ENCODE results near the gene ZDHHC16.
"Not testable (repeated sequence)": the region's sequence is repeated elsewhere in the genome, so short reads cannot be mapped to it uniquely, and the experiment has no call there.

The ZDHHC16 gene

DNA sequence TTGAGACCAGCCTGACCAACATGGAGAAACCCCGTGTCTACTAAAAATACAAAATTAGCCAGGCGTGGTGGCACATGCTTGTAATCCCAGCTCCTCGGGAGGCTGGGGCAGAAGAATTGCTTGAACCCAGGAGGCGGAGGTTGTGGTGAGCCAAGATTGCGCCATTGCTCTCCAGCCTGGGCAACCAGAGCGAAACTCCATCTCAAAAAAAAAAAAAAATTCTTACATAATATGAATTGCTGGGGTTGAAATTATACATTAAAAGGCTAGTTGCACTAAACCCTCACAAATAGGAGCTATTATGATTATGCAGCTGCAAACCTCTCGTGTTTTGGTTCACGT is 22.2 kb upstream of the ZDHHC16 start:
- not testable (repeated sequence) for H3K27me3 Mint-ChIP-seq, DNase-seq, H3K9me3 Mint-ChIP-seq
- Mint-ChIP-seq H3K4me1 (ENCODE audit: low read depth) (peaks cover 64% of the 10 kb centered on the region), H3K36me3 (ENCODE audit: low read depth) (peaks cover 50% of the 10 kb centered on the region), H3K27ac (peak overlapping the region; percentile 99), H3K4me3 (peak overlapping the region; percentile 96)

DNA sequence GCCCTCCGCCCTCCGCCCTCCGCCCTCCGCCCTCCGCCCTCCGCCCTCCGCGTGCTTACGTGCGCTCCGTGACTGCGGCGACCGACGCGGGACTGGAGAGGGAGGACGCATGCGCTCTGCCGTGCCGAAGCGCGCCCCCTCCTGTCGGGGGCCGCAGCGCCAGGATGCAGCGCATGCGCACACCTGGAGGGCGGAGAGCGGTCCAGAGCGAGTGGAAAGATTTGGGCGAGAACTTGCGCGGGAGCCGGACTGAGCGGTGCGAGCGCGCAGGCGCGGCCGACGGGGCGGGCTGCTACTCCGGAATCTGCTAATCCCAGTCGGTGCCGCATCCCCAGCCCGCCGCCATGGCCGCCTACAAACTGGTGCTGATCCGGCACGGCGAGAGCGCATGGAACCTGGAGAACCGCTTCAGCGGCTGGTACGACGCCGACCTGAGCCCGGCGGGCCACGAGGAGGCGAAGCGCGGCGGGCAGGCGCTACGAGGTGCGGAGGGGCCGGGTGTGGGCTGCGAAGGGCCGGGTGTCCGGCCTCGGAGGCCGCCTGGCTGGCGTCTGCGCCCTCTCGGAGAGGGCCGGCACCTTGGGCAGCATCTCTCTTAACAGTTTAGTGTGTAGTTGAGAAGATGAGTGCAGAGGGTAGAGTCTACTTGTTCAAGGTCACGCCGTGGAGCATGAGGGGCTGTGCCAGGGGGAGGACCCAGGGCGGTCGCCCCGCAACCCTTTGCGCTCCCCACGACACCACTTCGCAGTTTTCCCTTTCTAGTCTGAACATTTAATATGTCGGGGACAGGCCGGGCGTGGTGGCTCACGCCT is 19.8 kb upstream of the ZDHHC16 start, which contains the start of gene PGAM1:
TSS of gene PGAM1 (plus strand) at position 228 of the 812 bp plus-strand sequence. CDS start at position 345, 117 bp downstream.
- Mint-ChIP-seq H3K4me3 (peak within 1 kb of the TSS; percentile 96), H3K9me3 (no peaks in the 10 kb centered on the region), H3K27me3 (no peaks in the 10 kb centered on the region), H3K27ac (peak within 1 kb of the TSS; percentile 99), H3K4me1 (ENCODE audit: low read depth) (peaks cover 59% of the 10 kb centered on the region), H3K36me3 (ENCODE audit: low read depth) (peaks cover 66% of the 10 kb centered on the region)
- DNase-seq: peak; percentile 97

DNA sequence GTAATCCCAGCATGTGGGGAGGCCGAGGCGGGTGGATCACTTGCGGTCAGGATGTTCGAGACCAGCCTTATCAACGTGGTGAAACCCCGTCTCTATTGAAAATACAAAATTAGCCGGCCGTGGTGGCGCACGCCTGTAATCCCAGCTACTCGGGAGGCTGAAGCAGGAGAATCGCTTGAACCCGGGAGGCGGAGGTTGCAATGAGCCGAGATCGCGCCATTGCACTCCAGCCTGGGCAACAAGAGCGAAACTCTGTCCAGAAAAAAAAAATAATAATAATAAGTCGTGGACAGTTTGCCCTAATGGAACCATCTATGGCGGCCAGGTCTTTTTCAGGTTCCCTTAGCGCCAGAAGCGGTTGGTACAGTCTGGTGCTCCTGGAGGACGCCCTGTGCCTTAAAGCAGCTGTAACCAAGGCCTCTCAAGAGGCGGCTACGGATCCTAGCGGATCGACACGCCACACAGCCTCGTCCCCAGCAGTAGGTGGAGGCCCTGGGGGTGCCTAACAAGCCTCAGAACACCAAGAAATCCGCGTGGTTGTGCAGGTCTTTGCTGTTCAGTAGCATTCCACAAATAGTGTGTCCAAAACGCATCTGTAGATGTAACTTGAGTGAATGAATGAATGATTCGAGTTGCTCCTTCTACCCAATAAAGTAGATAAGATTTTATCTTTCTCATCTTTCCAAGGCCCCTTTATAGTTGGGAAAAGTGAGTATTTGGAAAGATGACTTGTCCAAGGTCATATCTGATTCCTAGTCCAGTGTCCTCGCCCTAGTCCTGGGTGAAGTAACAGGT is 19.0 kb upstream of the ZDHHC16 start:
- peak; percentile 58 for DNase-seq
- no peaks in the 10 kb centered on the region for H3K27me3 Mint-ChIP-seq
- peak overlapping the region; percentile 96 for H3K4me3 Mint-ChIP-seq
- peak overlapping the region; percentile 99 for H3K27ac Mint-ChIP-seq
- peaks cover 58% of the 10 kb centered on the region for H3K4me1 Mint-ChIP-seq (ENCODE audit: low read depth)
- H3K36me3 Mint-ChIP-seq (ENCODE audit: low read depth): peaks cover 70% of the 10 kb centered on the region
- H3K9me3 Mint-ChIP-seq: no peaks in the 10 kb centered on the region

DNA sequence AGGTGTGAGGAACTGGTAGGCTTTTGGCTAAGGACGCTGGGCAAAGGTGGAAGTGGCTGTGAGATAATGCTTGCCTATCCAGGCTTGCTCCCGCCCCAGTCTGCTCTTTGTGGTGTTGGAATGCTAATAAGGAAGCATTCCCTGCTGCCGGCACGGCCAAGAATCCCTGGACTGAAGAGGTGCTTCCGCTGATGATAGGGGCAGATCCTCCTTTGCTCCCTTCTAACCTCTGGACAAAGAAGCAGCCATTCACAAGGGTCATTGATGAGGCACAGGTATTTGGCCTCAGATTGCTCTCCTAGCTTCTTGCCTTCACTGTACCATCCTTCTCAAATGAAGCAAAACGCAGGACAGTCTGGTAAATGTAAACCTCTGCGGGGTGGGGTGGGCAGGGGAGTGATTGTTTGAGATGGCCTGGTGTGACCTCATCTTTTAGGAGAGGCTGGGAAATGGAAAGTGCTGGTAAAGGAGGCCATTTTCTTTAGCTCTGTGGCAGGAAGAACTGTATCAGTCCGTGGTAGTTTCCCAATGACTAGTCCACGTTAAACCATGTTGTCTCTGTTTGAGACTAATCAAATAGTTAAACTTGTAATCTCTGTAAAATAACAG is 18.3 kb upstream of the ZDHHC16 start:
- Mint-ChIP-seq H3K4me3 (peak overlapping the region; percentile 96), H3K9me3 (no peaks in the 10 kb centered on the region), H3K27me3 (no peaks in the 10 kb centered on the region), H3K27ac (peak overlapping the region; percentile 99), H3K4me1 (ENCODE audit: low read depth) (peaks cover 58% of the 10 kb centered on the region), H3K36me3 (ENCODE audit: low read depth) (peaks cover 75% of the 10 kb centered on the region)
- peak; percentile 55 for DNase-seq

DNA sequence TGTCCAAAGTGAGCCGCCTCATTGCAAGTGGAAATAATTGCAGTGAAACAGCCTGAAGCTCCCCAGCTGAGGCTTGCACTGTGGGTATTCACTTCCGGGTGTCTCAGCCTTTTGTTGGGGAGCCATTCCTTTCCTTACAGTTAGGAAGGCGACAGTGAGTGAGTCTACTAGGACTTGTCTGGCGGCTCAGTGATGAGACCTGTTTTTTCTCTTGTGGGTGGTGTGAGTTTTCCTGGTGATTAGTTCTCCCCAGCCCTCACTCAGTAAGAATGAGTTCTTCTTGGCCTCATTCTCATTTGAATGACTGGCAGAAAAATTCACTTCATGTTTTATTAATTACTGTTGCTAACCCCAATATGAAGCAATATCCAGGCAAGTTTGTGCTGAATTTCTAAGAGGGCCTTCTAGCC is 17.4 kb upstream of the ZDHHC16 start:
- Mint-ChIP-seq H3K27me3 (no peaks in the 10 kb centered on the region), H3K36me3 (ENCODE audit: low read depth) (peaks cover 80% of the 10 kb centered on the region), H3K4me3 (peak overlapping the region; percentile 96), H3K27ac (peak overlapping the region; percentile 99), H3K4me1 (ENCODE audit: low read depth) (peaks cover 50% of the 10 kb centered on the region), H3K9me3 (no peaks in the 10 kb centered on the region)
- DNase-seq: peak; percentile 54

DNA sequence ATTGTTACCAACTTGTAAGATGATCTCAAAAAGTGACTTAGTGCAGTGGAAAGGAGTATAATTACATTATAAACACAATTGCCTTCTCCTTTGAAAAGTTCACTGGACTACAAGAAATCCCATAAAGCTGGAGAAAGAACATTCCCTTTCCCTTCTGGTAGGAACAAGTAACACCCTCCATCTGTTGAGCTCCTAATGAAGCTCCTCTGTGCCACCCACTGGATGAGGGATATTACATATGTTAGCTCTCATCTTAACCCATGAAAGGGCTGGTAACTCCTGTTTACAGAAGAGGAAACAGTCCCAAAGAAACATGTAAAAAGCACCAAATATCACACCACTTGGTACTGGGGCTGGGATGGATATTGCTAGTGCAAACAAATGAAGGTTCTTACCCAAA is 11.9 kb upstream of the ZDHHC16 start:
- no peak overlapping the region for H3K4me3 Mint-ChIP-seq
- peaks cover 28% of the 10 kb centered on the region for H3K4me1 Mint-ChIP-seq (ENCODE audit: low read depth)
- no peaks in the 10 kb centered on the region for H3K27me3 Mint-ChIP-seq
- no peak for DNase-seq
- H3K9me3 Mint-ChIP-seq: no peaks in the 10 kb centered on the region
- H3K27ac Mint-ChIP-seq: peak overlapping the region; percentile 80
- peaks cover 94% of the 10 kb centered on the region for H3K36me3 Mint-ChIP-seq (ENCODE audit: low read depth)

DNA sequence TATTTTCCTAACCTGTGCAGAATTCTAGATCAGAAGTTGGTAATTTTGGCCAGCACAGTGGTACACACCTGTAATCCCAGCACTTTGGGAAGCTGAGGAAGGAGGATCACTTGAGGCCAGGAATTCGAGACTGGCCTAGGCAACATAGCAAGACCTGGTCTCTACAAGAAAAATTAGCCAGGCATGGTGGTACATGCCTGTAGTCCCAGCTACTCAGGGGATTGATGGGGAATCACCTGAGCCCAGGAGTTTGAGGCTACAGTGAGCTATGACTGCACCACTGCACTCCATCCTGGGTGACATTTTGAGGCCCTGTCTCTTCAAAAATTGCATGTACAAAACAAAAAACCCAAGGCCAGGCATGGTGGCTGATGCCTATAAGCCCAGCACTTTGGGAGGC is 11.4 kb upstream of the ZDHHC16 start:
- no peak for DNase-seq
- H3K4me3 Mint-ChIP-seq: no peak overlapping the region
- peaks cover 94% of the 10 kb centered on the region for H3K36me3 Mint-ChIP-seq (ENCODE audit: low read depth)
- H3K4me1 Mint-ChIP-seq (ENCODE audit: low read depth): peaks cover 24% of the 10 kb centered on the region
- no peaks in the 10 kb centered on the region for H3K9me3 Mint-ChIP-seq
- no peaks in the 10 kb centered on the region for H3K27me3 Mint-ChIP-seq
- peak overlapping the region; percentile 80 for H3K27ac Mint-ChIP-seq

DNA sequence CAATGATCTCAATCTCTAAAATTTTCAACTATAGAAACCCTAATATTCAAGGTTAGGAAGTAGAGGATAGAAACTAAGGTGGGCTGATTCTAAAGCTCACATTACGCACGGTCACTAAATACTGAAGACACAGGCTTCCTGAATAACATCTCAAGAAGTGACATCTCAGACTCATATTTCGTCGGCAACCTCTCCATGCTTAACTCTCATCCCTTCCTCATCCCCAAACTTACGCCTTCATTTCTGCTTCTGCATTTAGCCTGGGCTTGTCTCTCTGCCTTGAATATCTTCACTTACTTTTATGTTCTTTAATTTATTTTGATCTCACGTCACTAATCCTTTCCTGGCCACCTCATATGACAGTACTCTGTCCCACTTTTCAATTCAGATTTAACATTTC is 10.8 kb upstream of the ZDHHC16 start:
- H3K27me3 Mint-ChIP-seq: no peaks in the 10 kb centered on the region
- peaks cover 93% of the 10 kb centered on the region for H3K36me3 Mint-ChIP-seq (ENCODE audit: low read depth)
- DNase-seq: no peak
- peak overlapping the region; percentile 80 for H3K27ac Mint-ChIP-seq
- no peaks in the 10 kb centered on the region for H3K9me3 Mint-ChIP-seq
- H3K4me1 Mint-ChIP-seq (ENCODE audit: low read depth): peaks cover 22% of the 10 kb centered on the region
- no peak overlapping the region for H3K4me3 Mint-ChIP-seq

DNA sequence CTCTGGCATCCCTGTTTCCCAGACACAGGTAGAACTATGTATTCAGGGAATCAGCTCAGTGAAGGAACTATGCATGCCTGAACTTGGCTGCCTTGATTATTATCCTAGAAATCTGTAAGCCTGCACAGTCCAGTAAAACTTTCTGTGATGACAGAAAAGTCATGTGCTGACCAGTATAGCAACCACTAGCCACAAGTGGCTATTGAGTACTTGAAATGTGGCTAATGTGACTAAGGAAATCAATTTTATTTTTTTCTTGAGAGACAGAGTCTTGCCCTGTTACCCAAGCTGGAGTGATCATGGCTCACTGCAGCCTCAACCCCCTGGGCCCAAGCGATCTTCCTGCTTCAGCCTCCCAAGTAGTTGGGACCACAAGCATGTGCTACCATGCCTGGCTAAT is 3.7 kb upstream of the ZDHHC16 start:
- H3K9me3 Mint-ChIP-seq: no peaks in the 10 kb centered on the region
- peaks cover 85% of the 10 kb centered on the region for H3K36me3 Mint-ChIP-seq (ENCODE audit: low read depth)
- no peak overlapping the region for H3K4me3 Mint-ChIP-seq
- DNase-seq: no peak
- peak overlapping the region; percentile 56 for H3K27ac Mint-ChIP-seq
- no peaks in the 10 kb centered on the region for H3K27me3 Mint-ChIP-seq
- peaks cover 36% of the 10 kb centered on the region for H3K4me1 Mint-ChIP-seq (ENCODE audit: low read depth)

DNA sequence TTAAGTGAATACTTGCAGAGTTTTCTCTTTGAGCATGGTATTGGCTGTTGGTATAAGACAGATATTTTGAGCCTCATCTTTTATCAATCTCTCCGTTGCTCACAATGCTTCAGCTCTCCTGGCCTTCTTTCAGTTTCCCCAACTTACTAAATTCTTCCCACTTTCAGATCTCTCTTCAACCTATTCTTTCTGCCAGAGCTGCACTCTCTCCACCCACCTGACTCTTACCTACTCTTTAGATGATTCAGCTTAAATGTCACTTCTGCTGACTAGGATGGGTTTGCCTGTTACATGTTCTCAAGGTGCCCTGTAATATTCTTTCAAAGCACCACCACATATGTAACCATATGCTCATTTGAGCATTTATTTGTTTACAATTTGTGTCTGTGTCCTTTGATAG is 1.8 kb upstream of the ZDHHC16 start:
- DNase-seq: no peak
- Mint-ChIP-seq H3K4me3 (peak overlapping the region; percentile 99), H3K4me1 (ENCODE audit: low read depth) (peaks cover 53% of the 10 kb centered on the region), H3K27ac (peak overlapping the region; percentile 89), H3K36me3 (ENCODE audit: low read depth) (peaks cover 75% of the 10 kb centered on the region), H3K9me3 (no peaks in the 10 kb centered on the region), H3K27me3 (no peaks in the 10 kb centered on the region)

DNA sequence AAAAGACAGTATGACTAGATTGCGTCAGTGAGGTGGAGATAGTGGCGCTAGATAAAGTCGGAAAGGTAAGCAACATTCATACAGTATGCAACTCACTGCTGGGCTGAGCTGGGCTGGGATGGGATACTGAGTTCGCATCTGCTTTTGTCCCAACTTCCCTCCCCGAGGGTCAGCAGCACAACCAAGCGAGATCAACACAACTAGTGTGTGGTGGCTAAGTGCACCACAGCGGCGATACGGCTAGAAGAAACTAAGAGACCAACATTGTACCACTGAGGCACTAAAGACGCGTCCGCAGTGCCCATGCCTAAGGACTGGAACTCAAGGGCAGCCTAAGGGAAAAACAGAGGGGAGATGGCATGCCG is 636 bp upstream of the ZDHHC16 start:
- no peak for DNase-seq
- H3K4me1 Mint-ChIP-seq (ENCODE audit: low read depth): peaks cover 53% of the 10 kb centered on the region
- H3K9me3 Mint-ChIP-seq: no peaks in the 10 kb centered on the region
- no peaks in the 10 kb centered on the region for H3K27me3 Mint-ChIP-seq
- peaks cover 68% of the 10 kb centered on the region for H3K36me3 Mint-ChIP-seq (ENCODE audit: low read depth)
- peak overlapping the region; percentile 99 for H3K4me3 Mint-ChIP-seq
- peak overlapping the region; percentile 89 for H3K27ac Mint-ChIP-seq

DNA sequence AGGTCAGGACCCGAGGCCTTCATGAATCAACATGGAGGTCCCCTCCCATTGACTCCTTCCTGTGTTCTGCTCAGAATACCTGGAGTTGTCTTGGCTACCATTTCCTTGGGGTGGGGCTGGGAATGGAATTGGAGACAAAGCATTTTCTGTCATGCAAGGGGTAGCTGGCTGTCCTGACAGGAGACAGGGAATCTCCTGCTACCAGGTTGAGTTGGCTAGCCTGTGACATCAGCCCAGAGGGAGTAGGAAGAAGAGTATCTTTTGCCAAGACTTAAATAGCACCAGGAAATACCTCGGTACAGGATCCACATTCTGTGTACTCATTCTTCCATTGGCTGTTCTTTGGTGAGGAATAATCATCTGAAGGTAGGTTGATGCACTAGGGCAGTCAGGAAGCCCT is 4.9 kb downstream of the ZDHHC16 start:
- Mint-ChIP-seq H3K4me1 (ENCODE audit: low read depth) (peaks cover 68% of the 10 kb centered on the region), H3K9me3 (no peaks in the 10 kb centered on the region), H3K27me3 (no peaks in the 10 kb centered on the region), H3K27ac (peak overlapping the region; percentile 74), H3K4me3 (no peak overlapping the region), H3K36me3 (ENCODE audit: low read depth) (peaks cover 76% of the 10 kb centered on the region)
- no peak for DNase-seq

DNA sequence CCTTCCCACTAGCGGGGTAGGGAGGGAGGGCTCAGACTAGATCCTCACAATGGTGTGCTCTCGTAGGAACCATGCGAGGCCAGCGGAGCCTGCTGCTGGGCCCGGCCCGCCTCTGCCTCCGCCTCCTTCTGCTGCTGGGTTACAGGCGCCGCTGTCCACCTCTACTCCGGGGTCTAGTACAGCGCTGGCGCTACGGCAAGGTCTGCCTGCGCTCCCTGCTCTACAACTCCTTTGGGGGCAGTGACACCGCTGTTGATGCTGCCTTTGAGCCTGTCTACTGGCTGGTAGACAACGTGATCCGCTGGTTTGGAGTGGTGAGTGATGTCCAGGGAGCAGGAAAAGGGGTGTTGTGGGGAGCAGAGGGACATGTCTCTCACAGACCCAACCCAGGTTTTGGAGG is 5.6 kb downstream of the ZDHHC16 start:
- Mint-ChIP-seq H3K27ac (peak overlapping the region; percentile 53), H3K27me3 (no peaks in the 10 kb centered on the region), H3K4me1 (ENCODE audit: low read depth) (peaks cover 72% of the 10 kb centered on the region)

DNA sequence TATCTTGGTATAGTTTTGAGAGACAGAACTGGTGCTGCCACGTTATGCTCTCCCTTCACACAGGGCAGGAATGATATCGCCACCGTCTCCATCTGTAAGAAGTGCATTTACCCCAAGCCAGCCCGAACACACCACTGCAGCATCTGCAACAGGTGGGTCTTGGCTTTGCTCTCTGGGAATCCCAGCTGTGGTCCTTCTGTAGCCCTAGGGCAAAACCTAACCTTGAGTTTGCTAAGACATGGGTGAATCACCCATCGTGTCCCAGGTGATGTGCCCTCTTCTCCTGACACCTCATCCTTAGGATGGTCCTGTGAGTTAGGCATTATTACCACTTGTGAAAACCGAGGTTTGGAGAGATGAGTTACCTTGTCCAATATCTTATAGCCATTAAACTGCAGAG is 6.4 kb downstream of the ZDHHC16 start:
- no peak overlapping the region for H3K4me3 Mint-ChIP-seq

More for the DNA sequence above, 5.6 kb downstream of the ZDHHC16 start:
- Mint-ChIP-seq H3K9me3 (no peaks in the 10 kb centered on the region), H3K36me3 (ENCODE audit: low read depth) (peaks cover 77% of the 10 kb centered on the region), H3K4me3 (no peak overlapping the region)
- DNase-seq: no peak

More for the DNA sequence above, 6.4 kb downstream of the ZDHHC16 start:
- Mint-ChIP-seq H3K36me3 (ENCODE audit: low read depth) (peaks cover 80% of the 10 kb centered on the region), H3K9me3 (no peaks in the 10 kb centered on the region), H3K27me3 (no peaks in the 10 kb centered on the region), H3K27ac (peak overlapping the region; percentile 95), H3K4me1 (ENCODE audit: low read depth) (peaks cover 67% of the 10 kb centered on the region)
- no peak for DNase-seq

Data from activated T-cell treated with anti-CD3 and anti-CD28 coated beads, Interleukin-2, amount 50 U/mL, for 24 hours (primary cell).